Spleen (tissue), 7 donors: ENCODE results near the gene TNRC6B.

ENCODE experiments used
- POLR2A ChIP-seq, 3 donors: fragments of 450-650 bp; IDR thresholded peaks; one replicate each; pipeline ENCODE4 v1.5.1; 2017; ENCODE audit warnings: antibody characterized with exemption in 3 of 3, mild to moderate bottlenecking in 1 of 3
- POLR2AphosphoS5 ChIP-seq, 3 donors: sonication (generic); formaldehyde crosslinking; IDR thresholded peaks; one replicate each; pipeline ENCODE4 v1.5.1; 2017; ENCODE audit warnings: antibody characterized with exemption in 3 of 3
- TF ChIP-seq, protein P1 (sequence below), 11 experiments: fragments of 200-600 bp in 7 of 11; fragments of 450-650 bp in 4 of 11; sonication (generic) in 4 of 11; IDR thresholded peaks in 8 of 11; conservative IDR thresholded peaks in 3 of 11; 1 replicate in 7 of 11; 2 replicates in 4 of 11; pipeline versions ENCODE4 v1.4.0 to v1.8.0; 2016 to 2021; ENCODE audit warnings: antibody characterized with exemption in 11 of 11, inconsistent platforms in 4 of 11, mild to moderate bottlenecking in 1 of 11
- donor health status: DM: no; HTN: no; CAD: no; lungs with moderate emphysema.
- donor health status: DM: no; HTN: no; CAD: no.
- donor health status: DM: no; HTN: no; CAD: no.

DNA sequence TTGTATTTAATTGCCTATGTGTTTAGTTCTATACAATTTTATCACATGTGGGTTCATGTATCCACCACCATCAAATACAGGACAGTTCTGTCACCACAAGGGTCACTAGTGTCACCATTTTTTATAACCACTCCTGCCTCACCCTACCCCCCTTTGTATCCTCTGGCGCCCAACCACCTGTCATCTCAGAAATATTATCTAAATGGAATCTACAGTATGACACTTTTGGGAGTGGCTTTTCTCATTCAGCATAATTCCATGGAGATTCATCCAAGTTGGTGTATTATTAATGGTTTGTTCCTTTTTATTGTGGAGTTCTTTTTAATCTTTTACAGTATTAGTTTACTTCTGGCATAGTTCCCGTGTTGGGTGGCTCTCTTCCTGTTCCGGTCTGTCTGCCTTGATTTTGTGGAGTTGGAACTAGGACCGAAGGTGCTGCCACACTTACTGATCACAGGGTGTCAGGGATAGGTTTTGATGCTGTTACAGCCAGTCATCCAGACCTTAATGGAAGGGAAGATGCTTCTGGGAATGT is 58.5 kb downstream of the TNRC6B start:
- TF ChIP-seq, protein P1, sequence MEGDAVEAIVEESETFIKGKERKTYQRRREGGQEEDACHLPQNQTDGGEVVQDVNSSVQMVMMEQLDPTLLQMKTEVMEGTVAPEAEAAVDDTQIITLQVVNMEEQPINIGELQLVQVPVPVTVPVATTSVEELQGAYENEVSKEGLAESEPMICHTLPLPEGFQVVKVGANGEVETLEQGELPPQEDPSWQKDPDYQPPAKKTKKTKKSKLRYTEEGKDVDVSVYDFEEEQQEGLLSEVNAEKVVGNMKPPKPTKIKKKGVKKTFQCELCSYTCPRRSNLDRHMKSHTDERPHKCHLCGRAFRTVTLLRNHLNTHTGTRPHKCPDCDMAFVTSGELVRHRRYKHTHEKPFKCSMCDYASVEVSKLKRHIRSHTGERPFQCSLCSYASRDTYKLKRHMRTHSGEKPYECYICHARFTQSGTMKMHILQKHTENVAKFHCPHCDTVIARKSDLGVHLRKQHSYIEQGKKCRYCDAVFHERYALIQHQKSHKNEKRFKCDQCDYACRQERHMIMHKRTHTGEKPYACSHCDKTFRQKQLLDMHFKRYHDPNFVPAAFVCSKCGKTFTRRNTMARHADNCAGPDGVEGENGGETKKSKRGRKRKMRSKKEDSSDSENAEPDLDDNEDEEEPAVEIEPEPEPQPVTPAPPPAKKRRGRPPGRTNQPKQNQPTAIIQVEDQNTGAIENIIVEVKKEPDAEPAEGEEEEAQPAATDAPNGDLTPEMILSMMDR (IDR thresholded peaks at IDR 0.05 in 8 of 11, conservative IDR thresholded peaks at IDR 0.05 in 3 of 11), result no peak
- no peak for TF ChIP-seq POLR2A (IDR thresholded peaks at IDR 0.05)
- no peak for TF ChIP-seq POLR2AphosphoS5 (IDR thresholded peaks at IDR 0.05)
